AML-193 (cell line): ENCODE measurements around the gene ANKRD62.
A peak's percentile ranks its signal among the peaks of the same experiment; 100 is the strongest.
"Not testable (repeated sequence)": the region's sequence is repeated elsewhere in the genome, so short reads cannot be mapped to it uniquely, and the experiment has no call there.

Experiments used
- DNase-seq, 2 experiments: peaks; one replicate each; lab custom pipeline; 2025; lab: John Stamatoyannopoulos, UW

The ANKRD62 gene

GRCh38 chr18:12066910-12067511 lies 26.6 kb upstream of the ANKRD62 start:
- no peak for DNase-seq

GRCh38 chr18:12067671-12068070 lies 26.0 kb upstream of the ANKRD62 start:
- no peak for DNase-seq

- DNase-seq = not testable (repeated sequence)
Observed at GRCh38 chr18:12068316-12068949, 25.2 kb upstream of the ANKRD62 start.

- DNase-seq = no peak
Observed at GRCh38 chr18:12068950-12069320, 24.7 kb upstream of the ANKRD62 start.

- not testable (repeated sequence) for DNase-seq
Observed at GRCh38 chr18:12071066-12071465, 22.6 kb upstream of the ANKRD62 start.

- no peak for DNase-seq
Observed at GRCh38 chr18:12072996-12073395, 20.6 kb upstream of the ANKRD62 start.

- DNase-seq = no peak
Observed at GRCh38 chr18:12074736-12075135, 18.9 kb upstream of the ANKRD62 start.

GRCh38 chr18:12076424-12077140 lies 17.1 kb upstream of the ANKRD62 start:
- DNase-seq = no peak

GRCh38 chr18:12077994-12078393 lies 15.6 kb upstream of the ANKRD62 start:
- not testable (repeated sequence) for DNase-seq

GRCh38 chr18:12079491-12080237 lies 14.0 kb upstream of the ANKRD62 start:
- DNase-seq = no peak

GRCh38 chr18:12085136-12085535 lies 8.5 kb upstream of the ANKRD62 start:
- DNase-seq = no peak

- no peak for DNase-seq
Observed at GRCh38 chr18:12085786-12086185, 7.9 kb upstream of the ANKRD62 start.

- DNase-seq = no peak
Observed at GRCh38 chr18:12086249-12086648, 7.4 kb upstream of the ANKRD62 start.

- DNase-seq = no peak
Observed at GRCh38 chr18:12086677-12087470, 6.8 kb upstream of the ANKRD62 start.

- DNase-seq = no peak
Observed at GRCh38 chr18:12087471-12088025, 6.1 kb upstream of the ANKRD62 start.

- no peak for DNase-seq
Observed at GRCh38 chr18:12088096-12088495, 5.5 kb upstream of the ANKRD62 start.

- no peak for DNase-seq
Observed at GRCh38 chr18:12088731-12089375, 4.8 kb upstream of the ANKRD62 start.

GRCh38 chr18:12091538-12092141 lies 2.0 kb upstream of the ANKRD62 start:
- DNase-seq = no peak

- peak in 1 of 2 experiments; percentile 3 for DNase-seq
Observed at GRCh38 chr18:12092398-12093229, 1.0 kb upstream of the ANKRD62 start.

- no peak for DNase-seq
Observed at GRCh38 chr18:12098374-12098773, 4.7 kb downstream of the ANKRD62 start.
